AG09309 (cell line): ENCODE measurements around the gene ATF5.

Source experiments
- DNase-seq: peaks from one replicate; pipeline ENCODE4 v3.0.0-alpha.2; 2010; ENCODE audit warnings: low read depth
- H3K4me3 ChIP-seq: 2 replicates; pipeline ENCODE4 v1.5.1; 2011; ENCODE audit warnings: mild to moderate bottlenecking, low read depth, low read length, moderate library complexity; ENCODE audit not compliant: control insufficient read depth
- CTCF ChIP-seq: IDR thresholded peaks from 2 replicates; pipeline ENCODE4 v1.5.1; 2011; ENCODE audit warnings: mild to moderate bottlenecking, low read depth, low read length, inconsistent platforms; ENCODE audit not compliant: insufficient read depth, control insufficient read depth; ENCODE audit errors: missing control alignments

ATF5 gene

GRCh38 chr19:49894879-49895565 is 34.0 kb upstream of the ATF5 start:
- no peak for TF ChIP-seq CTCF
- H3K4me3 ChIP-seq: no peak overlapping the region
- DNase-seq: no peak

- DNase-seq: no peak
- no peak overlapping the region for H3K4me3 ChIP-seq
- TF ChIP-seq CTCF: no peak
Measured at GRCh38 chr19:49895566-49896297, 33.3 kb upstream of the ATF5 start.

- H3K4me3 ChIP-seq: no peak within 1 kb of the TSS
- DNase-seq: no peak
Measured at GRCh38 chr19:49896863-49897621, 32.0 kb upstream of the ATF5 start, which contains the start of gene IL4I1. IL4I1 (minus strand) TSS chr19:49896887; CDS start chr19:49896160, 727 bp downstream.

GRCh38 chr19:49904136-49904535 is 24.9 kb upstream of the ATF5 start:
- TF ChIP-seq CTCF: no peak
- H3K4me3 ChIP-seq: no peak overlapping the region

More at GRCh38 chr19:49896863-49897621, 32.0 kb upstream of the ATF5 start, which contains the start of gene IL4I1:
- no peak for TF ChIP-seq CTCF

GRCh38 chr19:49906879-49907564 is 22.0 kb upstream of the ATF5 start:
- no peak overlapping the region for H3K4me3 ChIP-seq
- no peak for TF ChIP-seq CTCF
- no peak for DNase-seq

More at GRCh38 chr19:49904136-49904535, 24.9 kb upstream of the ATF5 start:
- no peak for DNase-seq

- no peak overlapping the region for H3K4me3 ChIP-seq
- no peak for DNase-seq
- no peak for TF ChIP-seq CTCF
Measured at GRCh38 chr19:49907745-49908446, 21.1 kb upstream of the ATF5 start.
